ENCODE measurements around the gene PRG2.

DNA sequence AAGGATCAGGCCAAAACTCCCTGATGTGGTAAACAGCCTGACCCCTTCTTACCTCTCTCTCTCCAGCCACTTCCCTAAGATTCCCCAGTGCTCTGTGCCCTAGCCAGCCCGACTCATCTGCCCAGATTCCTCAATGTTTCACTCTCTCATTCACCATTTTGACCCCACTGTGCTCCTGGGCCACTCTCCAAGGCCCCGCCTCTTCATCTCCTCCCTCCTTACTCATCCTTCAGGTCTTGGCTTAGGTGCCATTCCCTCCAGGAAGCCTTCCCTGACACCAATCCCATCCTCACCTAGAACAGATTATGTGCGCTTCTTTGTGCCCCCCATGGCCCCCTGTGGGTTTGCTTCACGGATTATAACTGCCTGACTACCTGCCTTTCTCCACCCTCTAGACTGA lies 23.2 kb upstream of the PRG2 start:
- TF ChIP-seq, protein P1, sequence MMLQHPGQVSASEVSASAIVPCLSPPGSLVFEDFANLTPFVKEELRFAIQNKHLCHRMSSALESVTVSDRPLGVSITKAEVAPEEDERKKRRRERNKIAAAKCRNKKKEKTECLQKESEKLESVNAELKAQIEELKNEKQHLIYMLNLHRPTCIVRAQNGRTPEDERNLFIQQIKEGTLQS (CRISPR knock-in tag; conservative IDR thresholded peaks at IDR 0.05) = no peak
- TF ChIP-seq ZNF396 (CRISPR knock-in tag; IDR thresholded peaks at IDR 0.05; ENCODE audit: borderline replicate concordance) (no peak), ETV6 (CRISPR knock-in tag; IDR thresholded peaks at IDR 0.05) (no peak), TEAD4 (CRISPR knock-in tag; IDR thresholded peaks at IDR 0.05) (no peak), RELA (CRISPR knock-in tag; IDR thresholded peaks at IDR 0.05; ENCODE audit: borderline replicate concordance) (no peak), MXD4 (CRISPR knock-in tag; IDR thresholded peaks at IDR 0.05; ENCODE audit: borderline replicate concordance) (no peak)
- TF ChIP-seq, protein P2, sequence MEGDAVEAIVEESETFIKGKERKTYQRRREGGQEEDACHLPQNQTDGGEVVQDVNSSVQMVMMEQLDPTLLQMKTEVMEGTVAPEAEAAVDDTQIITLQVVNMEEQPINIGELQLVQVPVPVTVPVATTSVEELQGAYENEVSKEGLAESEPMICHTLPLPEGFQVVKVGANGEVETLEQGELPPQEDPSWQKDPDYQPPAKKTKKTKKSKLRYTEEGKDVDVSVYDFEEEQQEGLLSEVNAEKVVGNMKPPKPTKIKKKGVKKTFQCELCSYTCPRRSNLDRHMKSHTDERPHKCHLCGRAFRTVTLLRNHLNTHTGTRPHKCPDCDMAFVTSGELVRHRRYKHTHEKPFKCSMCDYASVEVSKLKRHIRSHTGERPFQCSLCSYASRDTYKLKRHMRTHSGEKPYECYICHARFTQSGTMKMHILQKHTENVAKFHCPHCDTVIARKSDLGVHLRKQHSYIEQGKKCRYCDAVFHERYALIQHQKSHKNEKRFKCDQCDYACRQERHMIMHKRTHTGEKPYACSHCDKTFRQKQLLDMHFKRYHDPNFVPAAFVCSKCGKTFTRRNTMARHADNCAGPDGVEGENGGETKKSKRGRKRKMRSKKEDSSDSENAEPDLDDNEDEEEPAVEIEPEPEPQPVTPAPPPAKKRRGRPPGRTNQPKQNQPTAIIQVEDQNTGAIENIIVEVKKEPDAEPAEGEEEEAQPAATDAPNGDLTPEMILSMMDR (IDR thresholded peaks at IDR 0.05) = no peak
- TF ChIP-seq, protein P3, sequence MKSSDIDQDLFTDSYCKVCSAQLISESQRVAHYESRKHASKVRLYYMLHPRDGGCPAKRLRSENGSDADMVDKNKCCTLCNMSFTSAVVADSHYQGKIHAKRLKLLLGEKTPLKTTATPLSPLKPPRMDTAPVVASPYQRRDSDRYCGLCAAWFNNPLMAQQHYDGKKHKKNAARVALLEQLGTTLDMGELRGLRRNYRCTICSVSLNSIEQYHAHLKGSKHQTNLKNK (CRISPR knock-in tag; IDR thresholded peaks at IDR 0.05) = no peak
- TF ChIP-seq, protein P4, sequence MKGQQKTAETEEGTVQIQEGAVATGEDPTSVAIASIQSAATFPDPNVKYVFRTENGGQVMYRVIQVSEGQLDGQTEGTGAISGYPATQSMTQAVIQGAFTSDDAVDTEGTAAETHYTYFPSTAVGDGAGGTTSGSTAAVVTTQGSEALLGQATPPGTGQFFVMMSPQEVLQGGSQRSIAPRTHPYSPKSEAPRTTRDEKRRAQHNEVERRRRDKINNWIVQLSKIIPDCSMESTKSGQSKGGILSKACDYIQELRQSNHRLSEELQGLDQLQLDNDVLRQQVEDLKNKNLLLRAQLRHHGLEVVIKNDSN (CRISPR knock-in tag; IDR thresholded peaks at IDR 0.05) = no peak
- TF ChIP-seq, protein P5, sequence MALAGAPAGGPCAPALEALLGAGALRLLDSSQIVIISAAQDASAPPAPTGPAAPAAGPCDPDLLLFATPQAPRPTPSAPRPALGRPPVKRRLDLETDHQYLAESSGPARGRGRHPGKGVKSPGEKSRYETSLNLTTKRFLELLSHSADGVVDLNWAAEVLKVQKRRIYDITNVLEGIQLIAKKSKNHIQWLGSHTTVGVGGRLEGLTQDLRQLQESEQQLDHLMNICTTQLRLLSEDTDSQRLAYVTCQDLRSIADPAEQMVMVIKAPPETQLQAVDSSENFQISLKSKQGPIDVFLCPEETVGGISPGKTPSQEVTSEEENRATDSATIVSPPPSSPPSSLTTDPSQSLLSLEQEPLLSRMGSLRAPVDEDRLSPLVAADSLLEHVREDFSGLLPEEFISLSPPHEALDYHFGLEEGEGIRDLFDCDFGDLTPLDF (CRISPR knock-in tag; IDR thresholded peaks at IDR 0.05) = no peak
- TF ChIP-seq, protein P6, sequence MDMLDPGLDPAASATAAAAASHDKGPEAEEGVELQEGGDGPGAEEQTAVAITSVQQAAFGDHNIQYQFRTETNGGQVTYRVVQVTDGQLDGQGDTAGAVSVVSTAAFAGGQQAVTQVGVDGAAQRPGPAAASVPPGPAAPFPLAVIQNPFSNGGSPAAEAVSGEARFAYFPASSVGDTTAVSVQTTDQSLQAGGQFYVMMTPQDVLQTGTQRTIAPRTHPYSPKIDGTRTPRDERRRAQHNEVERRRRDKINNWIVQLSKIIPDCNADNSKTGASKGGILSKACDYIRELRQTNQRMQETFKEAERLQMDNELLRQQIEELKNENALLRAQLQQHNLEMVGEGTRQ (CRISPR knock-in tag; IDR thresholded peaks at IDR 0.05) = no peak
- TF ChIP-seq, protein P7, sequence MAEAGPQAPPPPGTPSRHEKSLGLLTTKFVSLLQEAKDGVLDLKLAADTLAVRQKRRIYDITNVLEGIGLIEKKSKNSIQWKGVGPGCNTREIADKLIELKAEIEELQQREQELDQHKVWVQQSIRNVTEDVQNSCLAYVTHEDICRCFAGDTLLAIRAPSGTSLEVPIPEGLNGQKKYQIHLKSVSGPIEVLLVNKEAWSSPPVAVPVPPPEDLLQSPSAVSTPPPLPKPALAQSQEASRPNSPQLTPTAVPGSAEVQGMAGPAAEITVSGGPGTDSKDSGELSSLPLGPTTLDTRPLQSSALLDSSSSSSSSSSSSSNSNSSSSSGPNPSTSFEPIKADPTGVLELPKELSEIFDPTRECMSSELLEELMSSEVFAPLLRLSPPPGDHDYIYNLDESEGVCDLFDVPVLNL (CRISPR knock-in tag; IDR thresholded peaks at IDR 0.05; ENCODE audit: borderline replicate concordance, low read depth) = no peak

All from WTC11 (cell line).